GM18868 (cell line): ENCODE measurements around the gene UBASH3B.
A peak's percentile ranks its signal among the peaks of the same experiment; 100 is the strongest.

Experiments
- ATAC-seq: cut with Tn5 transposase; IDR thresholded peaks from one replicate; pipeline ENCODE4 v1.9.1; 2021; ENCODE audit warnings: mild to moderate bottlenecking, moderate library complexity; ENCODE audit not compliant: unreplicated experiment

The UBASH3B gene

DNA sequence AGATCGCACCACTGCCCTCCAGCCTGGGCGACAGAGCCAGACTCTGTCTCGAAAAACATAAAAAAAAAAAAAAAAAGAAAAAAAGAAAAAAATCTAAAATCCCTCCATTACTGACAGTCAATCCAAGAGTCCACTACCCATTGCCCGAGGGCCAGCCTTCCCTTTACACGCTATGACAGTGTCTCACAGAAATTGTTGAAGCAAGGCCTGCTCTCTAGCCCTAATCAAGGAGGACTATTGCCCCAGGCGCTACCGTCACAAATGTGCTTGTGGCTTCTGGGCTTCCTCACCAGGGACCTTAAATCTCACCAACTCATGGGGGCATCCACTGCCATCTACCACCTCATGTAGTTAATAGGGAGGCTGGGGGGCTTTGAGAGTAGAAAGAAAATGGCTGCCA lies 49.9 kb downstream of the UBASH3B start:
- no peak for ATAC-seq

DNA sequence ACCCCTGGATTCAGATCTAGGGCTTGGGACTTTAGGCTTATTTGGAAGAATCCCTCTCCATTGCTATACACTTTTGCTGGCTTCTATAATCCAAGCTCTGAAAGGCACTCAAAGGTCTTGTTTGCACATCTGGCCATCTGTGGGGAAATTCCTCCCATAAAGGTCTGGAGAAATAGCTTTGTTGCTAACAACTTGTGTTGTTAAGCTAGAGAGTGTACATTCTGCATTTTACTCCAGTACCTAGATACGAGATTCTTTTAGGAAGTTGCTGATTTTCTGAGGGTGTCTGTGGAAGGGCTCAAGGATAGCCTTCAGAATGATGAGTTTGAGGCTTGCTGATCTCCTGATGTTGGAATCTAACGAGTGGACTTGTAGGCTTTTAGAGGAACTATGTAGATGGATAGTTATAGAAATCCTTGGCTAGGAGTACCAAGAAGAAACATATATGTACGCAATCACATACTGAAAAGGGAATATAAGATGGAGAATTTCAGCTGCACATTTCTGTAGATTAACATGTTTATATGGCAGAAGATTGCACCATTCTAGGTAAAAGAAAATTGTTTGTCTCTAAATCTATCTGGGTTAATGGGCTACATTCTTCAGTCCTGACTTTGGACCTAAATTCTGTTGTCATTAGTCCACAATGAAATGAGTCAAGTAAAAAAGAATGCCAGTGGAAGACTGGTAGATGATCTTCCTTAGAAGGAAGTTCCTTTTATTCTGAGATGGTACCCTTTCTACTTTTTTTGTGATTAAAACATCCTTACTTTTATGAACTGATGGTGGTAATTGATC lies 51.0 kb downstream of the UBASH3B start:
- ATAC-seq = no peak

DNA sequence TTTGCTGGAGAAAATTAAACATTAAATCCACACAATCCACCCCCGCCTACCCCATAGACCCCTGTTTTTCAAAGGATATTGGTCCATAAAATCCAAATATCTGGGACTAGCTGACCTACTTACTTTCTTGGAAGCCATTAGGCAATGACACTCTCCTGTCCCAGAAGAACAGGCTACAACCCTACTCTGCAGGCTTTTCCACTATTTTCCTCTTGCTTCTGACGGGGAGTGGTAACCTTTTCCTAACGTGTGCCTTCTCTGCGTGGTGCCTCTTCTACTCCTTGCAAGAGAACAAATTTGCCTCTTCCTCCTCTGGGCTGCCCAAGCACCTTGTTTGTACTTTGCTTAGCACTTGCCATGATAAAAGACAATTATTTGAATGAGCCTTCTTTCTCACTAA lies 51.6 kb downstream of the UBASH3B start:
- no peak for ATAC-seq

DNA sequence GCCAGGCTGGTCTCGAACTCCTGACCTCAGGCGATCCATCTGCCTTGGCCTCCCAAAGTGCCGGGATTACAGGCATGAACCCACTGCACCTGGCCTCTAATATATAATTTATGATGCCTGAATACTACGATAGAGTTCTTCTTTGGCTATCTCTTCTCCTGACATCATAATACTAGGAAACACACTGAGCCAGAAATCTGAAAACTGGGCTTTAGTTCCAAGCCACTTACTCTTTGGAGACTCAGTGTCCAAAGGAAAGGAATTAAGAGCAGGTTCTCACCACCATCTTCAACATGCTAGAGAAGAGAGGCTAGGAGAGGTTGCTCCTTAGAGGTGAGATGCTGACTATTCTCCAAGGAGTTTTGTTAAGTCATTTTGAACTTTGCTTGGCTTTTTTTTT lies 52.4 kb downstream of the UBASH3B start:
- ATAC-seq = no peak

DNA sequence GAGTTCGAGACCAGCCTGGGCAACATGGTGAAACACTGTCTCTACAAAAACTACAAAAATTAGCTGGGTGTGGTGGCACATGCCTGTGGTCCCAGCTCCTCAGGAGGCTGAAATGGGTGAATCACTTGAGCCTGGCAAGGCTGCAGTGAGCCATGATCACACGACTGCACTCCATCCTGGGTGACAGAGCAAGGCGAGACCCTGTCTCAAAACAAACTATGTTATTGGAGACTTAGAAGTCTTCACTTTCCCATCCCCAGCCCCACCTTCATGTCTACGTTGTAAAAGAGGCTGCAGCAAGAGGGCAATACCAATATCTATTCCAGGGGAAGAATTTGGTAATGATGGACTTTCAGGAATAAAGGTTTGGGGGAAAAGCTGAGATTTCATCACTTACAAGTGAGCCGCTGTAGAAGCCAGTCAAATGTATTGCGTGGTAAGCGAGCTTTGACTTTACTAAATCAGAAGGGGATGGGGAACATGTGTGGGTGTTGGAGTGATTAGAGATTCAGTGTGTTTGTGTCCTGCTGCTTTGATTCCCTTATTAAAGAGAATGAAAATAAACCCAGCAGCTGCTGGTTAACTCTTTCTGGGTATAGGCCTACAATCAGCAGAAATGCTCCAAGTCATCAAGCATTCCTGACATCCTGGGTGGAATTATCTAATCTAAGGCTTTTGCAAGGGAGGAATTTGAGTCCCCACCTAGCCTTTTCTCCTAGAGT lies 53.7 kb downstream of the UBASH3B start:
- ATAC-seq = no peak

DNA sequence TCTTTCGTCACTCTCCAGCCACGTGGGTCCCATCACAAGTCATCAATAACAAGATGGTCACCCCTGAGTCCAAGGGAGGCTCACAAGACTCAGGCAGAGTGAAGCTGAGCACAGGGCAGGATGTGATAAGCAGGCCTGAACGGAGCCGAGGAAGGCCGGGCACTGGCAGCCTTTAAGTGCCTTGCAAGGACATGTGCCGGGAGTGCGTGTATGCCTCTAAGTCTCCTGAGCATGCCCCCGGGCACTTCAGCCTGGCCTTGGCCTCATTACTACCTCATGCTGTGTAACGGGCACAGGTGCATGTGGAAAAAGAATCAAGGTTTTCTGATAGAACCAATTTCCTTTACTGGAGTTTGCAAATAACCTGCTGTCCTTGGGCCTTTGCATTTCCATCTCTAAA lies 55.8 kb downstream of the UBASH3B start:
- ATAC-seq = no peak

DNA sequence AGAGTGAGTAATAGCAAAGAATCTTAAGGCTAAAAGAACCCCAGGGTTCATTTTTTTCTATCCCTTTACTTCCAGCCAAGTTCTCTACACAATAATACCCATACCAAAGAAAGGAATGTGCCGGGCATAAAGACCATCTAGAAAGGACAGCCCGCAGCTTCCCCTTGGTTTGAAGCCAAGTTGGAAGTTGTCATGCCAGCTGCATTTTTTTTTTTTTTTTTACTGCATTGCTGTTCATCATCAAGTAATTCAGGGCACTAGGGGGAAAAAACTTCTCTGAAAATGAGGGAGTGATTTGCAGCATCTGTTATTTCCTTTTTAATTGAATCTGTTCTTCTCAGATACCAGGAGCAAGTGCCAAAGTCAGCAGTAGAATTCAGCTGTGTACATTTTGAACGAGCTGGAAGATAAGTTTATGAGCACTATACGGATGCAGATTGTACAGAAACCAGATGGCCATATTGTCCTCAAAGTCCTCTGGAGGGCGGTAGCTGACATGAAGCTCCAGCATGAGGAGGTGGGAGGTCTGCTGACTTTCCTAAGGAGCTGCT lies 56.4 kb downstream of the UBASH3B start:
- ATAC-seq = no peak

DNA sequence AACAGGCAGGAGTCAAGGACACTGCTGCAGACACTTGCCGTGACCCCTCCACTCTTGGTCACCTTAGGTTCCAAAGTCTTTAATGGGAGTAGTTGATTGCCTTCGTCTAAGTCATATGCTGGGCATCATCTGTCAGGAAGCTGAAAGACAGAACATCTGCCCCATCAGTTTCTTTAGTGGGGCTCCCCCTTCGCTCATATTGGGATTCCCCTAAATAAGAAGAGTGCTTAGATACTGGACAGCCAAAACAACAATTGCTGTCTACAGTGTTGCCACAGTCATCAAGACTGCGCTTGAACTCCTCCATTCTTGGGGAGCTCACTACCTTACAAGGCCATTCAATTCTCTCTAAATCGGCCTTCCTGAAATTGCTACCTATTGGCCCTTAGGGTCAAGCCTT lies 58.5 kb downstream of the UBASH3B start:
- ATAC-seq = peak; percentile 33

DNA sequence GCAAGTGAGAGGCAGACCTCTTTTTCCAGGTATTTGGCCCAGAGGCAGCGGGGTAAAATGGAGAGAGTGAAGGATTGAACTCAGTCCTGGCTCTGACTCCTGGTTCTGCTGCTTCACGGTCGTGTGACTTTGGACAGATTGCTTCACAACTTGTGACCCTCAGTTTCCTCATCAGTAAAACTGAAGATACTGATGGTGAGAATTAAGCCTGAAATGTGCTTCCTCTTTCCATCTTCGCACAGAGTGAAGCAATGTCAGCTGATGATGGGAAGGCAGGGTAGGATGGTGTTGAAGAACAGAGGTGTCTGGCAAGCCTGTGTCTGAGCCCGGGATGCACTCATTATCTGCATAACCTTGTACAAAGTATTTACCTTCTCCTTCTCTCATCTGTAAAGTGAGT lies 59.0 kb downstream of the UBASH3B start:
- ATAC-seq = no peak

DNA sequence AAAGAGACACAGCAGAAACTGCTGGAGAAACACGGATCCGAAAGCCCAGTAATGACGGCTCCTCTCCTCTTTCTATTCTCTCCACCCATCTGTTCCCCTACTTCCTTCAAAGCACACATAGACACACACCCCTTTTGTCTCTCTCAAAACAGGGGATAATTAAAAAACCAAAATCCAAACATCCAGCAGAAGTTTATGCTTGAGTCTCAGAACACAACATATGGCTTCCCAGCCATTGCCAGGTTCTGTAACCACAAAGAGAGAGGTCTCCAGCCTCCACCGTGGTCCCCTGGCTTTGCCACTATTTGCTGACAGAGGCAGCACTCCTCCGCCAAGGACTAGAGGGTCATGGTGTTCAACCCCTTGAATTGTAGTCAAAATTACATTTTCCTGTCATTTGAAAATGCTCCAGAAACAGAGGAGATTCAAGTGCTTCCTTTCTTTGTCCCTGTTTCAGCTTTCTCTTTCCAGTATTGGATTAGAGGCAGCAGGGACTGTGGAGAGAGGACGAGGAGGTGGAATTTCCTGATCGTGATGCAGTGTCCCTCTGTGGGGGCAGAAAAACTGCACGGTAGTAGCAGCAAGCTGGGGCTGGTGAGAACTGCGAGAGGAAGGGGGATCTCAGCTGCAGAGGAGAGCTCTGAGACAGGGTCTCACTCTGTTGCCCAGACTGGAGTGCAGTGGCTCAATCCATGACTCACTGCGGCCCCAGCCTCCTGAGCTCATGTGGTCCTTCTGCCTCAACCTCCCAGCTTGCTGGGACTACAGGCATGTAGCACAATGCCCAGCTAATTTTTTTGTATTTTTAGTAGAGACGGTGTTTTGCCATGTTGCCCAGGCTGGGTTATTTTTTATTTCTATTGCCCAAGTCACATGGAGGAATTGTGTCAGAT lies 60.3 kb downstream of the UBASH3B start:
- no peak for ATAC-seq

DNA sequence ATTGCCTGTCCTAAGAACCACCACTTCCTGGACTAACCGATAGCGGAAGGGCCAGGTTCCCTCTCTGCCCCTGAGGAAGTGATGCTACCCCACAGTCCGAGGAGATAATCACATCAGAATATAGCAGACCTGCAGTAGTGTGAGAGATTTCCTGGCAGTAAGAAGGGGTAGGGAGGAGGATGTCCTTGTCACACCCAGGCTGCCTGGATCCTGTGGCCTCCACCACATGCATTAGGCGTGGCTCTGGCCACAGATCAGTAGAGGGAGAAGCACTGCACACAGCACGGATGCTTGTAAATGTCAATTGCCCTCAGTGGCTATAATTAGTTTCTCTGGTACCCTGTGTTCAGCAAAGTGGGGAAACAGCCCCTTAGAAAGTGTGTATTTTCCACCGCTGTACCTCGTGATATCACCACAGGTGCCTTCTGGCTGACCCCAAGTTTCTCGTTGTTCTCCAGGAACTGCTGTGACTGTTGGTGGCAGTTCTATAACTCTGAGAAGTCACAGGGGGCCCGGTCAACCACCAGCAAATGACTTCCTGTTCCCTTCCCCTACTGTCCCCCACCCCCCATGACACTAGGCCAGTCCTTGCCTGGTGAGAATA lies 61.8 kb downstream of the UBASH3B start:
- peak; percentile 83 for ATAC-seq

DNA sequence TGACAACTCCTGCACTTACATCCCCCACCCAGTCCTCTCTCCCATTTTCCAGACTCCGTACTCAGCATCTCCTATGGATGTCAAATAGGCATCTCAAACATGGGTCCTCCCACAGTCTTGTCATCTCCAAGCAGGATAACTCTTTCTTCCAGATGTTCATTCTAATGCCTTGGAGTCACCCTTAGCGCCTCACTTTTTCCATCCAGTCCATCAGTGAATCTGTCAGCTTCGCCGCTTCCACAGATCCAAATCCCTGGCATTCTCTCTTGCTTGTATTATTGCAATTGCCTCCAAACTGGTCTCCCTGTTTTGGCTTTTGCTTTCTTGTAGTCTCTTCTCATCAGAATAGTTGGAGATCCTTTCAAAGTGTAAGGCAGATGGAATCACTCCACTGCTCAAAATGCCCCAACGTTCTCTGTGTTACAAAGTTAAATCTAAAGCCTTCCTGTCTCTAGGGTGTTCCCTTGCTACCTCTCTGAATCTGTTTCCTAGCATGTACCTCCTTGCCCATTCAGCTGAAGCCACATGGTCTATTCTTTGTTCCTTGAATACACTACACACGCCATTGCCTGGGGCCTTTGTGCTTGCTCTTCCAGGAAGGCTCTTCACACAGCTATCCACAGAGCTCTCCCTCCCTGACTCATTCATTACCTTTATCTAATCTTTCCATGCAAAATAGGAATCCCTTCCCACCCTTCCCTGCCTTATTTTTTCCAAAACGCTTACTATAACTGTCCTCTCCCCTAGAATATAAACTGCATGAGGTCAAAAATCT lies 64.8 kb downstream of the UBASH3B start:
- no peak for ATAC-seq

DNA sequence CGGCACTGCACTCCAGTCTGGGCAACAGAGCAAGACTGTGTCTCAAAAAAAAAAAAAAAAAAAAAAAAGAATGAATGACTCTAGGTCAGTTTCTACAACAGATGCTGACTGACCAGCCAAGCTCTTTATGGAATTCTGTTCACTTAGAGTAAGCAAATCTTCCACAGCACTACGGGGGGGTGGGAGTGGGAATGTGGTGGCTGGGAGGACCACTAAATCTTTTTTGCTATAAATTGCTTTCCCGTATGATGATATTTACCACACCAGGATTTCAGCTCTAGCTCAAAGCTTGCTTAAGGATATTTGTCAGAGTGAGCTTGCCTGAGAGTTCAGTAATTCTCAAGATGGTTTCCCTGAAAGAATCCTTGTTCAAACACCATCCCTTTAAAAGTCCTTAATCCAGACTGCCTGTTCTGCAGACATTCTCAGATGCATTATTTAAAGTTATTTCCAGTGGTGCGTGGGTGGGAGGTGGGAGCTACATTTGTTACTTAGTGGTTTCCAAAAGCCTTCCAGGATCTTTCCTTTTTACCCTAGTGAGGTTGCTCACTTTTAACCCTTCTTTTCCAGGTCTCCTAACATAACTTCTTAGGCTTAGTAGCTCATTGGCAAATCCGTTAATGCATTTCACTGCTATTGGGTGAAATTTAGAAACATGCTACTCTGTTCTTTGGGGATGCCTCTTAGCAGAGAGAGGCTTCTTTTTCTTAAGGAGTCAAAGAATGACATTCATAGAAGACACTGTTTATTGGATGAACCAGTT lies 65.9 kb downstream of the UBASH3B start:
- ATAC-seq = no peak

DNA sequence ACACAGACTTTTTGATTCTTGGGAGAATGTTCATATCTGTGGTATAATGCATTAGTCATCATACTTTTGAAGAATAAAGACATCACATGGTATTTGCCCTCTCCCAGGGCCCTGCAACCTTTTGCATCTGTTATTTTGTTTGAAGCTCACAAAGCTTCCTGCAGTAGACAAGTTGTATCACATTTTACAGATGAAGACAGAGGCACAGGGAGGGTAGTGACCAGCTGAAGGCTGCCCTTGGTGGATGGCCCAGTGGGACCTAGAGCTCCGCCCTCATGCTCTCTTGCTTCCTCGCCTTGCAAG lies 66.4 kb downstream of the UBASH3B start:
- ATAC-seq = no peak

DNA sequence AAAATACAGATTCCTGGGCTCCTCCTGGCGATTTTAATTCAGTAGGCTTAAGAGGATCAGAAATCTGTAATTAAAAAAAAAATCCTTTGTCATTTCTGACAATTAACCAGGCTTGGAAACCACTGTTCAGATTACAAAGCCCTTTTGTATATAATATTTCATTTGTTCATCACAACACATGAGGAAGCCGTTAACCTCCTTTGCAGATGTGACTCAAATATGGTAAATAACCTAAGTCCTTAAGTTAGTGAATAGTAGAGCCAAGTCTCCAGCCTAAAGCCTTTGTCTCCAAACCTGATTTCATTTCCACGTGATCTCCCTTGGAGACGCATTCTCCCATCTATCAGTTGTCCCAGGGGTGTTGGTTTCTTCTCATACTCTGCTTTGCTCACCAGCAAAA lies 67.6 kb downstream of the UBASH3B start:
- ATAC-seq = no peak

DNA sequence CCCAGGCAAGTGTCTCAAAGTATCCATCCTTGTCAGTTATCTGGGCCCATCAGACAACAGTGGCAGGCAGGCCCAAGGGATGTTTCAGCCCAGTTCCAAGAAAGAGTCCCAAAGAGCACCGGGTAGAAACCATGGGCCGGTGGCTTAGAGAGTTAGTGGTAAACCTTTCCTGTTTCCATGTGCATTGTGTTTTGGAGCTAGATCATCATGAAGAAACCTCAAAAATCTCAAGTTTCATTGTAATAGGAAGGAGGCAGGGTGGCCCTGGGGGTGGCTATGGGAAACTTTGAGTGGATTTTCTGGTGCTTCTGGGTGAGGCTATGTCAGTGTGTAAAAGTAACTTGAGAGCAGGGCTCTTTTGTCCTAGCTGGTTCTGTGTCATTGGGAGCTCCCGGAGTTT lies 68.1 kb downstream of the UBASH3B start:
- ATAC-seq = no peak

DNA sequence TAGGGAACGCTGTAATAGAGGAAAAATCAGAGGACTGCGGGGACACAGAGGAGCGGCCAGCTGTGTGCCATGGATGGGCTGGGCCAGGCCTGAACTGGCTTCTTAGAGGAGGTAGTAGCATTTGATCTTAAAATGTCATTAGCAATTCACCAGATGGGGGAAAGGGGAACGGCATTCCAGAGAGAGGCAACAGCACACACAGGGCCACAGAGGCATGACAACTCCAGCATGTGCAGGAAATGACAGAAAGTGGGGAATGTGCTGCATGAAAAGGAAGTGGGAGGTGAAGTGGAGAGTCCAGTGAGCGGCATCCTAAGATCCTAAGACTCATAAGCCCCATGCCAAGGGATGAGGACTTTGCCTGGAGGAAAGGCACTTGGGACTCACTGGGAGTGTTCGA lies 69.0 kb downstream of the UBASH3B start:
- no peak for ATAC-seq

DNA sequence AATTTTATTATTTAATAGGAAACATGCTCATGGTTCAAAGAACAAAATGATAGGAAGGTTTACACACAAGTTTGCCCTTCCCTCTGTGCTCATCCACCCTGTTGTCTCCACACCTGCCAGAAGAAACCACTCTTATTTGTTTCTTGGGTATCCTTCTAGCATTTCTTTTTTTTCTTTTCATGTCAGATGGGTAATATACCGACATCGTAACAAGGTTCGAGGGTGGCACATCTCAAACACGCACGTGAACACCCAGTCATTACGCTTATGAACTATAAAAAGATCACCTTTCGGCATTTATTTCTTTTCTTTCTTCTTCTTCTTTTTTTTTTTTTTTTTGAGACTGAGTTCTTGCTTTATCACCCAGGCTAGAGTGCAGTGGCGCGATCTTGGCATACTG lies 70.5 kb downstream of the UBASH3B start:
- no peak for ATAC-seq

DNA sequence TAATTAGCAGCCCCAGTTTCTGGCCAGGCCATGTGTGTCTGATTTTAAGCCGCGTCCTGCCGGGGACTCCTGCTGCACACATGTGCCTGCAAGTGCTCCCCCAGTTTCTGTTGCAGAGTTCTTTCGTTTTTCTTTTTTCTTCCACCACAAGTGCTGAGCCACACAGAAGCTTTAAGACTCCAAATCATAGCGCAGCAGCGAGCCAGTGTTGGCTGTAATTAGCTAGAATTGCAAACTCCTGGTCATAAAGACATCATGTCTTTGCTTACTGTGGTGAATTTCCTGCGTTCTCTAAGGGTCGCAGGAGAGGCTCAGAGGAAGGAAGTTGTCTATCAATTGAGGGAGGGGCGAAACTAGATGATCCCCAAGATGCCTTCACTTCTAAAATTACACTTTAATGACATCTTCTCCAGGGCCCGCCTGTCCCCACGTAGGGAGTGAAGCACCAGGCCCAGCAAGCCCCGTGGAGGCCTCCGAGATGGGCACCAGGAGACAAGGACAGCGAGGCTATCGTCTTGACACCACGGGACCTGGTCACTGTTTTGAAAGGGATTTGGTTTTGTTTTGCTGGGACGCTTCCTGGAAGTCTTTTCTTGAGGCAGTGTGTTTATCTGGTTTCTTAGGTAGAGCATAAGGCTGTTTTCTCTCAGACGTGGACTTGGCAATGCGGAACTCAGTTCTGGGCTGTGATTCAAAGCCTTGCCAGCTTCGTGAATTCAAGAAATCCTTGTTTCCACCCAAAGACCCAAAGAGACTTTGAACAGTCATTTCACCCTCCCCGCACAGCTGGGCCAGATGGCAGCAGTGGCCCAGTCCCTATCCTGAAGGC lies 71.8 kb downstream of the UBASH3B start:
- peak; percentile 74 for ATAC-seq
